HG03565 (cell line): ENCODE measurements around the gene SPATA25.

ENCODE experiments used
- ATAC-seq: cut with Tn5 transposase; IDR thresholded peaks from one replicate; pipeline ENCODE4 v1.9.1; 2021; ENCODE audit warnings: mild to moderate bottlenecking, moderate library complexity; ENCODE audit not compliant: unreplicated experiment

SPATA25 gene

DNA sequence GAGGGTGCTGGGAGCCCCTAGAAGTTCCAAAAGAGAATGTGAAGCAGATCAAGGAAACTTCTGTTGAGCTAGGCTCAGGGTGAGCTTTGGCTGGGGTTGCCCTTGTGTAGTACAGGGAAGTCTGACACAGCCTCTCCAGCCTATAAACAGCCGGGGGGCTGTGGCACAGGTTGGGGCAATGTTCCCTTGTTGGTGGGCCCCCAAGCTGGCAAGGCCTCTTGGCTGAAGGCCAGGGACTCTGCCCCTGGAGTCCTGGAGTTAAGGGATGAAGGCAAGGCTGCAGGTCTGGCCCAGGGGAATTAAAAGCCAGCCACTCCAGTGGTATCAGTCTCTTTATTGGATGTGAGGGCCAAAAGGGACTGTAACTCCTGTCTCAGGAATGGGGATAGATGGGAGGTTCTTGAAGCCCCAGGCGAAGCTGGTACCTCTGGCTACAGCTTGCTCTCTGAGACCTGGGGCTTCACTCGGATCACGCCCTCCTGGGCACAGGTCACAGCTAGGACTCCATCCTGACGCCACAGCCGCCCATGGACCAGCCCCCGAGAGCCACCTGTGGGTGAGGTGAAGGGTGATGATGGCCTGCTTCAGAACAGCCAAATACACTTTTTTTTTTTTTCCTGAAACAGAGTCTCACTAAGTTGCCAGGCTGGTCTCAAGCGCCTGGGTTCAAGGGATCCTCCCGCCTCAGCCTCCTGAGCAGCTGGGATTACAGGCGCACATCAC is 45.9 kb downstream of the SPATA25 start:
- no peak for ATAC-seq

DNA sequence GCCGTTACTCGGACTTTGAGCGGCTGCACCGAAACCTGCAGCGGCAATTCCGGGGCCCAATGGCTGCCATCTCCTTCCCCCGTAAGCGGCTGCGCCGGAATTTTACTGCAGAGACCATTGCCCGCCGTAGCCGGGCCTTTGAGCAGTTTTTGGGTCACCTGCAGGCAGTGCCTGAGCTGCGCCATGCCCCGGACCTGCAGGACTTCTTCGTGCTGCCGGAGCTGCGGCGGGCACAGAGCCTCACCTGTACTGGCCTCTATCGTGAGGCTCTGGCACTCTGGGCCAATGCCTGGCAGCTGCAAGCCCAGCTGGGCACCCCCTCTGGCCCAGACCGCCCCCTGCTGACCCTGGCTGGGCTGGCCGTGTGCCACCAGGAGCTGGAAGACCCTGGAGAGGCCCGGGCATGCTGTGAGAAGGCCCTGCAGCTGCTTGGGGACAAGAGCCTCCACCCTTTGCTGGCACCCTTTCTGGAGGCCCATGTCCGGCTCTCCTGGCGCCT is 46.7 kb downstream of the SPATA25 start:
- ATAC-seq: no peak

DNA sequence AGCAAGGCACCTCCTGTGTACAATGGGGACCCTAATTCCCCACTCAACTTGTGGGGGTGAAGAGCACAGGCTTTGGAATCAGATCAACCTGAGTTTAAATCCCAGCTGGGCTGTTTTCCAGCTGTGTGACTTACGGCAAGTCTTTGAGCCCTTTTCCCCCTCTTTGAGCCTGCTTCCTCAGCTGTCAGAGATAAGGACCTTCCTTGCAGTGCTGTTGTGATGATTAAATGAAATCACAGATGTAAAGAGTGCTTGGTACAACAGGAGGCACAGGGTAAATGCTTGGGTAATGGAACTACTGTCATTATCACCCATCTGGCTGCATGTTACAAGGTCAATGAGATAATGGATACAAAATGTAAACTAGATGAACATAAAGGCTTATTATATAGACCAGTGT is 50.6 kb downstream of the SPATA25 start:
- no peak for ATAC-seq
